MCF 10A (cell line): Measurements from ENCODE around the gene MLC1. TPM values are rescaled to one million over a fixed set of nuclear protein-coding genes. Genes with fewer than 3 reads are reported as not detected.
A peak's percentile ranks its signal among the peaks of the same experiment; 100 is the strongest.

ENCODE experiments used
- BruUV-seq: library from RNA; stranded (reverse); fragments of 400-500 nt; replicated peaks from 2 replicates; lab custom pipeline; 2021; lab: Mats Ljungman, UMichigan
- CTCF ChIA-PET: fragments of 300-600 bp; sonication (Branson Sonifier 250); formaldehyde crosslinking; extraction: SDS; loops from one replicate; lab custom pipeline; 2021; ENCODE audit warnings: antibody characterized with exemption, inconsistent platforms; lab: Yijun Ruan, JAX
- POLR2A ChIA-PET: fragments of 300-600, 350-650 bp; sonication (Branson Sonifier 250); formaldehyde crosslinking; extraction: SDS; loops from one replicate; lab custom pipeline; 2020; ENCODE audit warnings: antibody characterized with exemption, inconsistent platforms; lab: Yijun Ruan, JAX
- DNase-seq: peaks from one replicate; pipeline ENCODE4 v3.0.0-alpha.2; 2018; ENCODE audit not compliant: unreplicated experiment
- H3K27ac Mint-ChIP-seq: one replicate; pipeline ENCODE4 v1.8.0; 2022; ENCODE audit warnings: mild to moderate bottlenecking, low read depth, mixed read lengths; ENCODE audit not compliant: unreplicated experiment
- H3K27me3 Mint-ChIP-seq: one replicate; pipeline ENCODE4 v1.8.0; 2022; ENCODE audit warnings: mixed read lengths; ENCODE audit not compliant: insufficient read depth, unreplicated experiment
- H3K36me3 Mint-ChIP-seq: one replicate; pipeline ENCODE4 v1.8.0; 2022; ENCODE audit warnings: mild to moderate bottlenecking, moderate library complexity, mixed read lengths; ENCODE audit not compliant: insufficient read depth, unreplicated experiment
- H3K4me1 Mint-ChIP-seq: one replicate; pipeline ENCODE4 v1.8.0; 2022; ENCODE audit warnings: mixed read lengths; ENCODE audit not compliant: insufficient read depth, unreplicated experiment
- H3K4me3 Mint-ChIP-seq: one replicate; pipeline ENCODE4 v1.8.0; 2022; ENCODE audit warnings: mild to moderate bottlenecking, moderate library complexity, mixed read lengths; ENCODE audit not compliant: unreplicated experiment
- H3K9me3 Mint-ChIP-seq: one replicate; pipeline ENCODE4 v1.8.0; 2022; ENCODE audit warnings: mixed read lengths; ENCODE audit not compliant: unreplicated experiment
- CTCF ChIP-seq: fragments of 200-600 bp; IDR thresholded peaks from one replicate; pipeline ENCODE4 v1.8.0; 2022; ENCODE audit warnings: antibody characterized with exemption, mild to moderate bottlenecking; ENCODE audit not compliant: unreplicated experiment
- intact Hi-C: fragments of 100-400 bp; cut with micrococcal nuclease; formaldehyde crosslinking; loops from 2 replicates; pipeline ENCODE4 v1.14.1; 2022
- total RNA-seq: library from RNA; stranded (reverse); gene quantifications from 2 replicates; pipeline ENCODE4 v1.2.3, GENCODE V29; 2022

Gene MLC1
- total RNA-seq, 1 experiment from 2014 or later = not detected

GRCh38 chr22:50084614-50085021 lies 608 bp downstream of the MLC1 start:
- no peak for TF ChIP-seq CTCF
- Mint-ChIP-seq H3K9me3 (peaks cover 8% of the 10 kb centered on the region), H3K27ac (no peak overlapping the region), H3K36me3 (no peaks in the 10 kb centered on the region), H3K27me3 (no peaks in the 10 kb centered on the region), H3K4me3 (no peak overlapping the region), H3K4me1 (peaks cover 8% of the 10 kb centered on the region)
- BruUV-seq = no TSS peak
- ChIA-PET POLR2A (interaction anchor here (0.9 to 1.2 kb wide), 3 partner anchors 9 to 102 kb away, joined by 3 to 4 read pairs (median 3); no protein-coding TSS in a partner anchor), CTCF (no interaction called here)
- no peak for DNase-seq
- intact Hi-C loops = no loop called here

GRCh38 chr22:50084080-50084477 lies 1.1 kb downstream of the MLC1 start:
- CTCF ChIA-PET = no interaction called here
- Mint-ChIP-seq H3K27ac (no peak overlapping the region), H3K36me3 (no peaks in the 10 kb centered on the region)

GRCh38 chr22:50083462-50084079 lies 1.7 kb downstream of the MLC1 start:
- Mint-ChIP-seq H3K9me3 (peaks cover 8% of the 10 kb centered on the region), H3K27me3 (no peaks in the 10 kb centered on the region), H3K36me3 (no peaks in the 10 kb centered on the region), H3K27ac (peak overlapping the region; percentile 10), H3K4me1 (peaks cover 8% of the 10 kb centered on the region), H3K4me3 (peak overlapping the region; percentile 55)
- no peak for DNase-seq
- TF ChIP-seq CTCF = no peak
- intact Hi-C loops = no loop called here
- POLR2A ChIA-PET = interaction anchor here (0.6 to 1.2 kb wide), 3 partner anchors 10 to 119 kb away, joined by 3 read pairs; no protein-coding TSS in a partner anchor
- CTCF ChIA-PET = interaction anchor here (0.5 kb wide), 1 partner anchor 63 kb away, joined by 4 read pairs; no protein-coding TSS in a partner anchor
- no TSS peak for BruUV-seq

More at GRCh38 chr22:50084080-50084477, 1.1 kb downstream of the MLC1 start:
- peaks cover 8% of the 10 kb centered on the region for H3K9me3 Mint-ChIP-seq
- peaks cover 8% of the 10 kb centered on the region for H3K4me1 Mint-ChIP-seq
- intact Hi-C loops = no loop called here
- POLR2A ChIA-PET = interaction anchor here (0.9 to 1.2 kb wide), 3 partner anchors 10 to 103 kb away, joined by 3 to 4 read pairs (median 3); no protein-coding TSS in a partner anchor
- no peak overlapping the region for H3K4me3 Mint-ChIP-seq
- no peak for TF ChIP-seq CTCF
- DNase-seq = no peak
- no peaks in the 10 kb centered on the region for H3K27me3 Mint-ChIP-seq
- BruUV-seq = no TSS peak

- peak; percentile 38 for DNase-seq
- intact Hi-C loops = no loop called here
- ChIA-PET CTCF (interaction anchor here (0.5 kb wide), 1 partner anchor 64 kb away, joined by 4 read pairs; no protein-coding TSS in a partner anchor), POLR2A (interaction anchor here (0.5 to 0.8 kb wide), 4 partner anchors 15 to 203 kb away, joined by 3 to 4 read pairs (median 3); no protein-coding TSS in a partner anchor)
- Mint-ChIP-seq H3K27ac (peak overlapping the region; percentile 10), H3K36me3 (no peaks in the 10 kb centered on the region), H3K27me3 (no peaks in the 10 kb centered on the region), H3K4me3 (peak overlapping the region; percentile 55), H3K4me1 (peaks cover 8% of the 10 kb centered on the region), H3K9me3 (peaks cover 8% of the 10 kb centered on the region)
- TF ChIP-seq CTCF = no peak
- no TSS peak for BruUV-seq
Measured at GRCh38 chr22:50082961-50083461, 2.2 kb downstream of the MLC1 start.
